Measurements from ENCODE around the gene SULT1A1. TPM values are rescaled to one million over a fixed set of nuclear protein-coding genes. Genes with fewer than 3 reads are reported as not detected.
"Not testable (repeated sequence)": the region's sequence is repeated elsewhere in the genome, so short reads cannot be mapped to it uniquely, and the experiment has no call there.

SULT1A1 gene
- total and polyA plus RNA-seq, 2 donors (not counting 1 experiment from before 2014, with no cell fraction given), result 4.2 to 7.1 TPM

DNA sequence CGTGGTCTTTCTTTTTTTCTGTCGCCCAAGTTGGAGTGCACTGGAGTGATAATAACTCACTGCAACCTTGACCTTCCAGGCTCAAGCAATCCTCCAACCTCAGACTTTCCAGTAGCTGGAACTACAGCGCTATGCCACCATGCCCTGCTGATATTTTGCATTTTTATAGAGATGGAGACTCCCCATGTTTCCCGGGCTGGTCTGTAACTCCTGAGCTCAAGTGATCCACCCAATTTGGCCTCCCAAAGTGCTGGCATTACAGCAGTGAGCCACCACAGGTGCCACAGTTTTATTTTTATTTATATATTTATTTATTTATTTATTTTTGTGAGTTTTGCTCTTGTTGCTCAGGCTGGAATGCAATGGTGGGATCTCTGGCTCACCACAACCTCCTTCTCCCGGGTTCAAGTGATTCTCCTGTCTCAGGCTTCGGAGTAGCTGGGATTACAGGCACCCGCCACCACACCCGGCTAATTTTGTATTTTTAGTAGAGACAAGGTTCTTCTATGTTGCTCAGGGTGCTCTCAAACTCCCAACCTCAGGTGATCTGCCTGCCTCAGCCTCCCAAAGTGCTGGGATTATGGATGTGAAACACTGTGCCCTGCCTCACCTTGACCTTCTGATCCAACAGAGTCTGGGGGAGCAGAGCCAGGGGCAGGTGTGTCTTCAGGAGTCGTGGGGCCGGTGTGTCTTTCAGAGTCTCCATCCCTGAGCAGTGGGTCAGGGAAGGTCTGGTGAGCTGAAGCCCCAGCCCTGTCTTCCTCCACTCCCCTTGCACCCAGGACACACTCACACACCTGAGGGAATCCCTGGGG is 2.0 kb downstream of the SULT1A1 start:
- intact Hi-C loops (cut with micrococcal nuclease); H3K4me3 ChIP-seq (ENCODE audit: control extremely low read depth in 1 of 5, extremely low read depth in 1 of 5, insufficient read depth in 1 of 5, low read depth in 2 of 5, low read length in 4 of 5); H3K36me3 ChIP-seq (replicated peaks in 1 of 2; ENCODE audit: control extremely low read depth in 1 of 2, control insufficient read depth in 1 of 2, extremely low read depth in 1 of 2, insufficient read depth in 2 of 2, low read length in 1 of 2); H3K4me1 Mint-ChIP-seq; H4K20me1 ChIP-seq (ENCODE audit: control insufficient read depth, insufficient read depth, low read length, poor library complexity, severe bottlenecking); CTCF ChIA-PET; H3K4me3 Mint-ChIP-seq; H2AFZ ChIP-seq (ENCODE audit: insufficient read depth, low read depth, low read length, poor library complexity, severe bottlenecking); ATAC-seq (ENCODE audit: low read depth); H3K9ac ChIP-seq (ENCODE audit: low read length); H3K27me3 Mint-ChIP-seq; DNase-seq; H3K27ac ChIP-seq (ENCODE audit: low read length in 2 of 2); H3K79me2 ChIP-seq (ENCODE audit: control insufficient read depth, insufficient read depth, low read length); H3K4me1 ChIP-seq (ENCODE audit: control insufficient read depth in 2 of 2, insufficient read depth in 2 of 2, low read length in 2 of 2); H3K27me3 ChIP-seq (replicated peaks in 1 of 4; ENCODE audit: control extremely low read depth in 1 of 4, control insufficient read depth in 3 of 4, insufficient read depth in 4 of 4, low read length in 3 of 4); POLR2A ChIA-PET; H3K27ac Mint-ChIP-seq; H3K9me3 Mint-ChIP-seq (ENCODE audit: insufficient read depth); H3K4me2 ChIP-seq (replicated peaks; ENCODE audit: low read depth, low read length, poor library complexity, severe bottlenecking); H3K9me3 ChIP-seq (ENCODE audit: control extremely low read depth in 1 of 3, control insufficient read depth in 2 of 3, insufficient read depth in 1 of 3, low read length in 2 of 3): not testable (repeated sequence)
- WGBS (ENCODE audit: insufficient coverage), result 100% methylated on average over 1 of the region's 10 CpGs

- Histone ChIP-seq H3K36me3 (replicated peaks in 1 of 2; ENCODE audit: control extremely low read depth in 1 of 2, control insufficient read depth in 1 of 2, extremely low read depth in 1 of 2, insufficient read depth in 2 of 2, low read length in 1 of 2) (no peaks in the 10 kb centered on the region), H3K4me1 (ENCODE audit: control insufficient read depth in 2 of 2, insufficient read depth in 2 of 2, low read length in 2 of 2) (no peaks in the 10 kb centered on the region), H3K79me2 (ENCODE audit: control insufficient read depth, insufficient read depth, low read length) (no peaks in the 10 kb centered on the region), H3K27me3 (replicated peaks in 1 of 4; ENCODE audit: control extremely low read depth in 1 of 4, control insufficient read depth in 3 of 4, insufficient read depth in 4 of 4, low read length in 3 of 4) (no peaks in the 10 kb centered on the region), H2AFZ (ENCODE audit: insufficient read depth, low read depth, low read length, poor library complexity, severe bottlenecking) (no peak overlapping the region), H3K4me3 (ENCODE audit: control extremely low read depth in 1 of 5, extremely low read depth in 1 of 5, insufficient read depth in 1 of 5, low read depth in 2 of 5, low read length in 4 of 5) (no peak overlapping the region), H4K20me1 (ENCODE audit: control insufficient read depth, insufficient read depth, low read length, poor library complexity, severe bottlenecking) (no peaks in the 10 kb centered on the region), H3K4me2 (replicated peaks; ENCODE audit: low read depth, low read length, poor library complexity, severe bottlenecking) (no peak overlapping the region), H3K9ac (ENCODE audit: low read length) (no peak overlapping the region), H3K27ac (ENCODE audit: low read length in 2 of 2) (no peak overlapping the region), H3K9me3 (ENCODE audit: control extremely low read depth in 1 of 3, control insufficient read depth in 2 of 3, insufficient read depth in 1 of 3, low read length in 2 of 3) (no peaks in the 10 kb centered on the region)
- DNase-seq, result no peak
- WGBS (ENCODE audit: insufficient coverage), result 97% methylated on average over 7 of the region's 9 CpGs
- TF ChIP-seq CTCF (IDR thresholded peaks at IDR 0.05), result no peak
- TF ChIP-seq EZH2 (IDR thresholded peaks at IDR 0.05; ENCODE audit: borderline replicate concordance, insufficient read depth, low read depth, low read length, poor library complexity, severe bottlenecking), result no peak
- Mint-ChIP-seq H3K9me3 (ENCODE audit: insufficient read depth) (no peaks in the 10 kb centered on the region), H3K4me1 (peaks cover 4% of the 10 kb centered on the region), H3K4me3 (no peak overlapping the region), H3K27ac (no peak overlapping the region), H3K27me3 (no peaks in the 10 kb centered on the region)
- ChIA-PET CTCF (no interaction called here), POLR2A (no interaction called here)
- intact Hi-C loops (cut with micrococcal nuclease), result no loop called here
- no peak for ATAC-seq (ENCODE audit: low read depth)
These were observed 2.7 kb downstream of the SULT1A1 start for GRCh38 chr16:28607116-28607623.
